NCI-H1092 treated with DMSO at 0.1 percent for 48 hours (cell line): Measurements from ENCODE around the gene OR2T34.
"Not testable (repeated sequence)": the region's sequence is repeated elsewhere in the genome, so short reads cannot be mapped to it uniquely, and the experiment has no call there.

ENCODE experiments used
- DNase-seq: peaks from one replicate; lab custom pipeline; 2025; lab: John Stamatoyannopoulos, UW

OR2T34 gene, protein sequence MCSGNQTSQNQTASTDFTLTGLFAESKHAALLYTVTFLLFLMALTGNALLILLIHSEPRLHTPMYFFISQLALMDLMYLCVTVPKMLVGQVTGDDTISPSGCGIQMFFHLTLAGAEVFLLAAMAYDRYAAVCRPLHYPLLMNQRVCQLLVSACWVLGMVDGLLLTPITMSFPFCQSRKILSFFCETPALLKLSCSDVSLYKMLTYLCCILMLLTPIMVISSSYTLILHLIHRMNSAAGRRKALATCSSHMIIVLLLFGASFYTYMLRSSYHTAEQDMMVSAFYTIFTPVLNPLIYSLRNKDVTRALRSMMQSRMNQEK

GRCh38 chr1:248574657-248575056 is at the start of gene OR2T34:
Gene OR2T34, minus strand, starts transcription at chr1:248574757. Its CDS starts 0 bp downstream, at chr1:248574757.
- not testable (repeated sequence) for DNase-seq

- peak; percentile 31 for DNase-seq
Measured at GRCh38 chr1:248622570-248623001, 48.0 kb upstream of the OR2T34 start.

- no peak for DNase-seq
Measured at GRCh38 chr1:248621770-248622169, 47.2 kb upstream of the OR2T34 start.

- peak; percentile 27 for DNase-seq
Measured at GRCh38 chr1:248618878-248619277, 44.3 kb upstream of the OR2T34 start.

DNA sequence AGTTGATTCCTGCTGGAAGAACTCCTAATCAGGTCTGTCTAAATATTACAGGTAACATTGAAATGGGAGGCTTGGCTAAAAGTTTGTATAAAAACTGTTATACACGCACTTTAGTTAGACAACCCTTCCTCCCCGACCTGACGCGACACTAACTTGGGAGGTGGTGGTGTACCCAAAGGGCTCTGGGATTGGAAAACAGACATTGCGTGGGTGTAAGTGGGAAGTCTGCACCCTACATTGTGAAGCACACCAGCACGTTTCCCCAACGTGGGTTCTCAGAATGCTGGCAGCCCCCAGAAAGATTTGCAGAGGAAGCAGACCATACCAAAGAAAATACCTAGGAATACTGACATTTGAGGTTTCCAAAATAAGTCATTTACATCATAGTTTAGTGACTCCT is 43.6 kb upstream of the OR2T34 start:
- DNase-seq = no peak

GRCh38 chr1:248613742-248614141 is 39.2 kb upstream of the OR2T34 start:
- no peak for DNase-seq

DNA sequence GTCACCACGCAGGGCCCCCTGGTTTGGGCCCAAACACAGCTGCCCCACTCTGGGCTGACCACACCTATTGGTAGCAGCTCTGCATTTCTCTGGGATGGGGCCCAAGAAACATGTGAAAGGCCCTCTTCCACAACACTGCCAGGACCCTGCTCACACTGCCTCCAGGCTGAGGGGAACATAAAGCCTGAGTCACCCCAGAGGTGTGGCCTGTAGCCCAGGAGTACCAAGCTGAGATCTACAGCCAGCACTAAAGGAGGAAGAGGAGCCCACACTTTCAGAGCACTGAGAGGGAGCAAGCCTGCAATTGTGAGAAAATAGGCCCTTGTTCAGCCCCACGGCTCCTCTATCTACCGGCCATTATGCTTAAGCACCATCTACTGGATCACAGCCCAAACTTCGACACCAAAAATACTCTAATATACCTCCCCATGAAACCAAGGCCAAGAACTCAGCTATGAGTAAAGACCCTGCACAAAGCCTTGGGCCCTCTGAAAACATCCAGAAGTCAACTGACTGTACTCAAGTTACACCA is 37.4 kb upstream of the OR2T34 start:
- DNase-seq = no peak

DNA sequence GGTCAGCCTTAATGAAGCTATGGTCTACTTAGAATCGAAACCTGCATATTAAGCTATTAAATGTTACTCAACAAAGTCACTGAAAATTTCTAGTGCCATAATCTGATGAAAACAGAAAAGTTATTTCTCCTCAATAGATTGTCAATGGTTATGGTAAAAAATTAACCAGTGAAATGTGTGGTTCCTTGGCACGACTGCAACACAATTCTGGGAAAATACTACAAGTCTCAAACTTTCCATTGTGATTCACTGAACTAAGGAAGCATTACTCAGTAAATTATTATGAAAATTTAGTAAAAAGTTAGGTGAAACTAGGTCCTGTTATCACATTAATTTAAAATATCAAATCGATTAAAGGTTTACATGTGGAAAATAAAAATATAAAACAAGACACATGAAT is 35.7 kb upstream of the OR2T34 start:
- DNase-seq = no peak

DNA sequence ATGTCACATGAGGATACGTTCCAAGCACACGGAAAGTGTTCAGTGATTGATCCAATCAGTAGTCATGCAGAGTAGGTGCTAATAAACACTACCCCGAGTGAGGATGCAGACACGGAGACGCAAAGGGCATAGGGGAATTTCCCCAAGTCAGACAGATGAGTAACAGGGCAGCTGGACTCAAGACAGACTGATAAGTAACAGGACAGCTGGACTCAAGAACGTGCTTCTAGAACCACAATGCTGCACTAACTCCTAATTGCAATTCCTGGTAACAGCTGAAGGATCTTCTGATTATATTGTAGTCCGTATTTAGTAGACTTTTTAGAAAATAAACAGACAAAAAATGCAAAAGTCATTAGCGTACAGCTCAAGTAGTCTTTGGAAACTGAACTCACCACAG is 24.8 kb upstream of the OR2T34 start:
- DNase-seq = no peak

DNA sequence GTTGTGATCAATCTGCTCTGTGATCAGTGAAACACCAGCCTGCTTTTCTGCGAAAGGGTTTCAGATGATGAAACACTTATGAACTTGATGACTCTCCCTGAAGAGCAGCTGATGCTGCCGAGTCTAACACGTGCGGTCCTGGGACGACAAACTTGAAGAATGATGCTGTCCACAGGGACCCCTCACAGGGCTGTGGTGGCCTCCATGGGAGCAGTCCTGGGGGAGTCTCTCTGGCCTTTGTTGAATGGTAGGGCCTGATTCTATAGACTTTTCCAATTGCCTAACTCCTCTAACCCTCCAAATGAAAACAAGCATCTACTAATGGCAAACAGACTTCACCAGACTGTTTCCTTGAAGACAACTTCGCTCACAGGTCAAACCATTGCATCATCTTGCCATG is 23.0 kb upstream of the OR2T34 start, which contains the start of gene OR2T10:
Gene OR2T10 (minus strand): TSS at position 112 of the 400 bp plus-strand sequence. CDS start 3,932 bp downstream, outside the sequence.
- no peak for DNase-seq

GRCh38 chr1:248596615-248597014 is 22.1 kb upstream of the OR2T34 start:
- DNase-seq = no peak

DNA sequence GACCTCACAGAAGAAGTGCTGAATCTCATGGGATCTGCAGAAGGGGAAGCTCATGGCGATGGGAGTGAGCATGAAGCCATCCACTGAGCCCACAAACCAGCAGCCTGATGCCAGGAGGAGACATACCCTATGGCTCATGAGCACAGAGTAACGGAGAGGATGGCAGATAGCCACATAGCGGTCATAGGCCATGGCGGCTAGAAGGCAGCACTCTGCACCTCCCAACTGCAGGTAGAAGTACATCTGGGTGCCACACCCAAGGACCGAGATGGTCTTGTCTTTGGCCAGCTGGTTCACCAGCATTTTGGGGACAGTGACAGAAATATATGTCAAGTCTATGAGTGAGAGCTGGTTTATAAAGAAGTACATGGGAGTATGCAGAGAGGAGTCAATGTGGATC is 18.7 kb upstream of the OR2T34 start:
- DNase-seq = no peak

GRCh38 chr1:248592655-248593054 is 18.1 kb upstream of the OR2T34 start:
- DNase-seq = no peak

DNA sequence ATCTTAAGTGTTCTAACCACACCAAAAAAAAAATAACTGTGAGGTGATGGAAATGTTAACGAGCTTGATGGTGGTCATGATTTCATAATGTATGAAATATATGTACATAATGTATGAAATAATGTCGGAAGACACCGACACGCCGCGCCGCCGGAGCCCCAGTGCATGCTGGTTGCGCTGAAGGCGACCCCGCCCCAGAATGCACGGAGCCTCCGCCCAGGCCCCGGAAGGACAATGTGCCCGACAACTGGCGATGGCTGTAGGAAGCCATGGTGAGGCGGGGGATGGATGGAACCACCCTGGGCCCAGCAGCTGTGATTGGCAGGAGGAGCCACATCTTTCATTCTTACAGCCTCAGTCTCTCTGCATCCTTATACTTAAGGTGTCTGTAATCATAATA is 15.5 kb upstream of the OR2T34 start:
- no peak for DNase-seq

DNA sequence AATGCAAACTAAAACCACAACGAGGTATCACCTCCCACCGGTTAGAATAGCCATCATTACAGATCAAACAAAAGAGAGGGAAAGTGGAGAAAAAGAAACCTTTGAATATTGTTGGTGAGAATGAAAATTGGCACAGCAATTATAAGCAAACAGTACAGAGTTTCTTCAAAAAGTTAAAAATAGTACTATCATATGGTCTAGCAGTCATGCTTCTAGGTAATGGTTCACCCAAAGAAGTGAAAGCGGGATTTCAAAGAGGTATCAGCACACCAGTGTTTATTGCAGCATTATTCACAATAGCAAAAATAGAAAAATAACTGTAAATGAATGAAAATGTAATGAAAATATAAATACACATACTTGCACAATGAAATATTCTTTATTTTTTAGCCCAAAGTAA is 14.8 kb upstream of the OR2T34 start:
- no peak for DNase-seq

- DNase-seq = no peak
Measured at GRCh38 chr1:248585266-248585665, 10.7 kb upstream of the OR2T34 start.

GRCh38 chr1:248576260-248576980 is 1.9 kb upstream of the OR2T34 start:
- no peak for DNase-seq

DNA sequence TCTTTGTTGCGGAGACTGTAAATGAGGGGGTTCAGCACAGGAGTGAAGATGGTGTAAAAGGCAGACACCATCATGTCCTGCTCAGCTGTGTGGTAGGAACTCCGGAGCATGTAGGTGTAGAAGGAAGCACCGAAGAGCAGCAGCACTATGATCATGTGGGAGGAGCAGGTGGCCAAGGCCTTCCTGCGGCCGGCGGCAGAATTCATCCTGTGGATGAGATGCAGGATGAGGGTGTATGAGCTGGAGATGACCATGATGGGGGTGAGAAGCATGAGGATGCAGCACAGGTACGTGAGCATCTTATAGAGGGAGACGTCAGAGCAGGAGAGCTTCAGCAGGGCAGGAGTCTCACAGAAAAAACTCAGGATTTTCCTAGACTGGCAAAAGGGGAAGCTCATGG is 701 bp downstream of the OR2T34 start:
- not testable (repeated sequence) for DNase-seq

- not testable (repeated sequence) for DNase-seq
Measured at GRCh38 chr1:248572049-248572448, 2.5 kb downstream of the OR2T34 start.

GRCh38 chr1:248570811-248571210 is 3.7 kb downstream of the OR2T34 start:
- not testable (repeated sequence) for DNase-seq

GRCh38 chr1:248569049-248569448 is 5.5 kb downstream of the OR2T34 start:
- DNase-seq = not testable (repeated sequence)

- not testable (repeated sequence) for DNase-seq
Measured at GRCh38 chr1:248565530-248566373, 8.8 kb downstream of the OR2T34 start.
